ENCODE measurements around the gene ODR4. TPM values are rescaled to one million over a fixed set of nuclear protein-coding genes. Genes with fewer than 3 reads are reported as not detected.
"Not testable (repeated sequence)": the region's sequence is repeated elsewhere in the genome, so short reads cannot be mapped to it uniquely, and the experiment has no call there.

The ODR4 gene
- total and polyA plus RNA-seq, 2 of the 4 experiments (the other 2 are of a cell fraction): 9.4 to 9.7 TPM

DNA sequence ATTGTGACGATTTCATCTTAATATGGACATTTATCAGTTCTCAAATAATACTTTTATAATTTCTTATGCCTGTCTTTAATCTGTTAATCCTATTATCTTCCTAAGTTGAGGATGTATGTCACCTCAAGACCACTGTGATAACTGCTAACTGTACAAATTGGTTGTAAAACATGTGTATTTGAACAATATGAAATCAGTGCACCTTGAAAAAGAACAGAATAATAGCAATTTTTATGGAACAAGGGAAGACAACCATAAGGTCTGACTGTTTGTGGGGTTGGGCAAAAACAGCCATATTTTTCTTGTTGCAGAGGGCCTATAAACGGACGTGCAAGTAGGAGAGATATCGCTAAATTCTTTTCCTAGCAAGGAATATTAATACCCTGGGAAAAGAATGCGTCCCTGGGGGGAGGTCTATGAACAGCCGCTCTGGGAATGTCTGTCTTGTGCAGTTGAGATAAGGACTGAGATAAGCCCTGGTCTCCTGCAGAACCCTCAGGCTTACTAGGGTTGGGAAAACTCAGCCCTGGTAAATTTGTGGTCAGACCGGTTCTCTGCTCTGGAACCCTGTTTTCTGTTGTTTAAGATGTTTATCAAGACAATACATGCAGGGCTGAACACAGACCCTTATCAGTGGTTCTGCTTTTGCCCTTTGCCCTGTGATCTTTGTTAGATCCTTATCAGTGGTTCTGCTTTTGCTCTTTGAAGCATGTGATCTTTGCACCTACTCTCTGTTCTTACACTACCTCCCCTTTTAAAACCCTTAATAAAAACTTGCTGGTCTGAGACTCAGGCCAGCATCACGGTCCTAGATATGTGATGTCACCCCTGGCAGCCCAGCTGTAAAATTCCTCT lies 27.6 kb upstream of the ODR4 start:
- H3K9me3 ChIP-seq (ENCODE audit: control insufficient read depth, insufficient read depth, low read length); POLR2A ChIA-PET (ENCODE audit: unreplicated experiment); H3K9ac ChIP-seq (ENCODE audit: low read depth, low read length); H3K9me1 ChIP-seq (ENCODE audit: insufficient read depth, low read length); H4K8ac ChIP-seq (ENCODE audit: low read depth in 2 of 2, low read length in 2 of 2); H2BK15ac ChIP-seq (ENCODE audit: low read depth, low read length); H3K4me2 ChIP-seq (ENCODE audit: low read depth, low read length); in situ Hi-C loops (cut with MboI; ENCODE audit: low sequenced_read_pairs); BruUV-seq (replicated peaks); H4K91ac ChIP-seq (ENCODE audit: insufficient read depth, low read depth, low read length); H3K27ac ChIP-seq (ENCODE audit: insufficient read depth, low read length); H2AK5ac ChIP-seq (ENCODE audit: low read depth, low read length); ATAC-seq (ENCODE audit: low read depth); DNase-seq; H3K56ac ChIP-seq (ENCODE audit: extremely low read depth, insufficient read depth, low read length); H3K4me3 ChIP-seq (ENCODE audit: insufficient read depth, low read depth, low read length); H4K20me1 ChIP-seq (ENCODE audit: insufficient read depth, low read length); H3K4me1 ChIP-seq (ENCODE audit: control insufficient read depth, insufficient read depth, low read length); H3K4ac ChIP-seq (ENCODE audit: low read depth, low read length); H3K14ac ChIP-seq (replicated peaks; ENCODE audit: low read depth, low read length); H3K27me3 ChIP-seq (ENCODE audit: control insufficient read depth, insufficient read depth, low read length); H2AK9ac ChIP-seq (replicated peaks; ENCODE audit: low read depth, low read length, poor library complexity); H4K5ac ChIP-seq (ENCODE audit: low read depth, low read length); H3K18ac ChIP-seq (ENCODE audit: low read depth, low read length); H2BK20ac ChIP-seq (ENCODE audit: low read depth, low read length); H2BK5ac ChIP-seq (ENCODE audit: low read depth, low read length, poor library complexity, severe bottlenecking); H3K79me1 ChIP-seq (ENCODE audit: low read depth in 1 of 2, low read length in 2 of 2); dilution Hi-C loops (cut with HindIII; ENCODE audit: low sequenced_read_pairs, unreplicated experiment); H3K23ac ChIP-seq (ENCODE audit: low read depth, low read length); H2BK120ac ChIP-seq (ENCODE audit: low read depth, low read length); CTCF ChIA-PET; H2AFZ ChIP-seq (replicated peaks; ENCODE audit: low read length, poor library complexity); intact Hi-C loops (cut with micrococcal nuclease): not testable (repeated sequence)
- 100% methylated on average over 1 of the region's 8 CpGs; no CpG with 5 or more reads in 1 of the 2 experiments for WGBS, 2 experiments (ENCODE audit: extremely low coverage in 2 of 2, insufficient read length in 1 of 2)
- H3K36me3 ChIP-seq (ENCODE audit: control insufficient read depth, insufficient read depth, low read length): peaks cover 34% of the 10 kb centered on the region

Data from IMR-90 (cell line).